ENCODE measurements around the gene MTG2.

The MTG2 gene

GRCh38 chr20:62248890-62249560, 66.2 kb downstream of the MTG2 start:
- H4K20me1 ChIP-seq (ENCODE audit: control insufficient read depth, insufficient read depth, low read depth, low read length), result peaks cover 3% of the 10 kb centered on the region; the same call in 1 of the 2 replicates
- no peak overlapping the region for H3K4me3 ChIP-seq (ENCODE audit: low read length)
- no peaks in the 10 kb centered on the region for H3K9me3 ChIP-seq (ENCODE audit: control insufficient read depth, insufficient read depth, low read length)
- peaks cover 6% of the 10 kb centered on the region for H3K4me1 ChIP-seq (ENCODE audit: control insufficient read depth, low read length)
- H3F3A ChIP-seq (ENCODE audit: control insufficient read depth, insufficient read depth), result no peaks in the 10 kb centered on the region
- H3K4me2 ChIP-seq (ENCODE audit: low read length), result no peak overlapping the region; the same call in 1 of the 2 replicates
- no peaks in the 10 kb centered on the region for H3K9me2 ChIP-seq (replicated peaks; ENCODE audit: control insufficient read depth, low read length)
- no peaks in the 10 kb centered on the region for H3K27me3 ChIP-seq (ENCODE audit: control insufficient read depth, low read length)
- no peaks in the 10 kb centered on the region for H3K36me3 ChIP-seq (ENCODE audit: control insufficient read depth, low read length)
- H3K79me2 ChIP-seq (ENCODE audit: control insufficient read depth, low read length), result peaks cover 64% of the 10 kb centered on the region
- H3K27ac ChIP-seq (ENCODE audit: low read depth, low read length), result no peak overlapping the region
- no peak for TF ChIP-seq CTCF (IDR thresholded peaks at IDR 0.05; ENCODE audit: low read depth, low read length, poor library complexity, severe bottlenecking)
- no peak for TF ChIP-seq EZH2phosphoT487 (IDR thresholded peaks at IDR 0.05; ENCODE audit: borderline replicate concordance, low read length)

GRCh38 chr20:62252342-62252966, 69.6 kb downstream of the MTG2 start:
- H3K27ac ChIP-seq (ENCODE audit: low read depth, low read length), result no peak overlapping the region
- TF ChIP-seq CTCF (IDR thresholded peaks at IDR 0.05; ENCODE audit: low read depth, low read length, poor library complexity, severe bottlenecking) (no peak), EZH2phosphoT487 (IDR thresholded peaks at IDR 0.05; ENCODE audit: borderline replicate concordance, low read length) (no peak)
- H3K79me2 ChIP-seq (ENCODE audit: control insufficient read depth, low read length), result peaks cover 44% of the 10 kb centered on the region
- H3K4me3 ChIP-seq (ENCODE audit: low read length), result no peak overlapping the region
- 0 out of 2 replicates have a peak, but pooled peaks cover 3% of the 10 kb centered on the region for H4K20me1 ChIP-seq (ENCODE audit: control insufficient read depth, insufficient read depth, low read depth, low read length)
- H3K27me3 ChIP-seq (ENCODE audit: control insufficient read depth, low read length), result no peaks in the 10 kb centered on the region
- H3K4me1 ChIP-seq (ENCODE audit: control insufficient read depth, low read length), result peaks cover 6% of the 10 kb centered on the region
- no peaks in the 10 kb centered on the region for H3K9me3 ChIP-seq (ENCODE audit: control insufficient read depth, insufficient read depth, low read length)
- H3F3A ChIP-seq (ENCODE audit: control insufficient read depth, insufficient read depth), result no peaks in the 10 kb centered on the region
- H3K9me2 ChIP-seq (replicated peaks; ENCODE audit: control insufficient read depth, low read length), result no peaks in the 10 kb centered on the region
- no peaks in the 10 kb centered on the region for H3K36me3 ChIP-seq (ENCODE audit: control insufficient read depth, low read length)
- no peak overlapping the region for H3K4me2 ChIP-seq (ENCODE audit: low read length)
